Measurements from ENCODE around the gene PITPNM2.

Gene PITPNM2

GRCh38 chr12:123102366-123102765 is 48.5 kb downstream of the PITPNM2 start:
- Histone ChIP-seq H3K36me3 (ENCODE audit: control insufficient read depth, low read length) (no peaks in the 10 kb centered on the region), H3K79me2 (ENCODE audit: control insufficient read depth, low read length) (no peaks in the 10 kb centered on the region), H3K27me3 (ENCODE audit: control insufficient read depth, low read length) (no peaks in the 10 kb centered on the region), H3K9me3 (ENCODE audit: control insufficient read depth, insufficient read depth, low read length) (no peaks in the 10 kb centered on the region), H3K4me3 (ENCODE audit: low read length) (no peak overlapping the region), H3K4me1 (ENCODE audit: control insufficient read depth, low read length) (peaks cover 10% of the 10 kb centered on the region), H3F3A (ENCODE audit: control insufficient read depth, insufficient read depth) (no peaks in the 10 kb centered on the region), H3K27ac (ENCODE audit: low read depth, low read length) (no peak overlapping the region), H3K9me2 (replicated peaks; ENCODE audit: control insufficient read depth, low read length) (no peaks in the 10 kb centered on the region), H3K4me2 (ENCODE audit: low read length) (no peak overlapping the region), H4K20me1 (ENCODE audit: control insufficient read depth, insufficient read depth, low read depth, low read length) (no peaks in the 10 kb centered on the region)
- TF ChIP-seq, protein P1, sequence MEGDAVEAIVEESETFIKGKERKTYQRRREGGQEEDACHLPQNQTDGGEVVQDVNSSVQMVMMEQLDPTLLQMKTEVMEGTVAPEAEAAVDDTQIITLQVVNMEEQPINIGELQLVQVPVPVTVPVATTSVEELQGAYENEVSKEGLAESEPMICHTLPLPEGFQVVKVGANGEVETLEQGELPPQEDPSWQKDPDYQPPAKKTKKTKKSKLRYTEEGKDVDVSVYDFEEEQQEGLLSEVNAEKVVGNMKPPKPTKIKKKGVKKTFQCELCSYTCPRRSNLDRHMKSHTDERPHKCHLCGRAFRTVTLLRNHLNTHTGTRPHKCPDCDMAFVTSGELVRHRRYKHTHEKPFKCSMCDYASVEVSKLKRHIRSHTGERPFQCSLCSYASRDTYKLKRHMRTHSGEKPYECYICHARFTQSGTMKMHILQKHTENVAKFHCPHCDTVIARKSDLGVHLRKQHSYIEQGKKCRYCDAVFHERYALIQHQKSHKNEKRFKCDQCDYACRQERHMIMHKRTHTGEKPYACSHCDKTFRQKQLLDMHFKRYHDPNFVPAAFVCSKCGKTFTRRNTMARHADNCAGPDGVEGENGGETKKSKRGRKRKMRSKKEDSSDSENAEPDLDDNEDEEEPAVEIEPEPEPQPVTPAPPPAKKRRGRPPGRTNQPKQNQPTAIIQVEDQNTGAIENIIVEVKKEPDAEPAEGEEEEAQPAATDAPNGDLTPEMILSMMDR (IDR thresholded peaks at IDR 0.05; ENCODE audit: low read depth, low read length, poor library complexity, severe bottlenecking): no peak
- no peak for TF ChIP-seq EZH2phosphoT487 (IDR thresholded peaks at IDR 0.05; ENCODE audit: borderline replicate concordance, low read length)

GRCh38 chr12:123101526-123101925 is 49.4 kb downstream of the PITPNM2 start:
- Histone ChIP-seq H3K4me2 (ENCODE audit: low read length) (no peak overlapping the region), H4K20me1 (ENCODE audit: control insufficient read depth, insufficient read depth, low read depth, low read length) (no peaks in the 10 kb centered on the region), H3K4me1 (ENCODE audit: control insufficient read depth, low read length) (peaks cover 1% of the 10 kb centered on the region), H3K79me2 (ENCODE audit: control insufficient read depth, low read length) (no peaks in the 10 kb centered on the region), H3K27me3 (ENCODE audit: control insufficient read depth, low read length) (no peaks in the 10 kb centered on the region), H3K9me3 (ENCODE audit: control insufficient read depth, insufficient read depth, low read length) (no peaks in the 10 kb centered on the region), H3K9me2 (replicated peaks; ENCODE audit: control insufficient read depth, low read length) (no peaks in the 10 kb centered on the region), H3K4me3 (ENCODE audit: low read length) (no peak overlapping the region), H3F3A (ENCODE audit: control insufficient read depth, insufficient read depth) (no peaks in the 10 kb centered on the region), H3K27ac (ENCODE audit: low read depth, low read length) (no peak overlapping the region), H3K36me3 (ENCODE audit: control insufficient read depth, low read length) (no peaks in the 10 kb centered on the region)
- no peak for TF ChIP-seq EZH2phosphoT487 (IDR thresholded peaks at IDR 0.05; ENCODE audit: borderline replicate concordance, low read length)
- TF ChIP-seq, protein P1 (IDR thresholded peaks at IDR 0.05; ENCODE audit: low read depth, low read length, poor library complexity, severe bottlenecking): no peak

Measured in DOHH2 (cell line).